Measurements from ENCODE around the gene MRPL38. TPM values are rescaled to one million over a fixed set of nuclear protein-coding genes. Genes with fewer than 3 reads are reported as not detected.

MRPL38 gene
- 98.3 to 124 TPM (median 117 TPM) in 5 replicates for total RNA-seq (2022; extraction: Qiagen RNA extraction)

GRCh38 chr17:75904749-75905521 lies at the start of gene MRPL38:
Gene MRPL38, minus strand, starts transcription at chr17:75904884. Its CDS starts 9 bp downstream, at chr17:75904875.

GRCh38 chr17:75940727-75941441 lies 36.2 kb upstream of the MRPL38 start, which contains the start of gene FBF1:
Gene FBF1, minus strand, starts transcription at chr17:75941042. Its CDS starts 2,893 bp downstream, at chr17:75938149.

GRCh38 chr17:75896415-75897159 lies 8.1 kb downstream of the MRPL38 start, which contains the start of gene TRIM65:
Gene TRIM65, minus strand, starts transcription at chr17:75896951. Its CDS starts 14 bp downstream, at chr17:75896937.

GRCh38 chr17:75878174-75878998 lies 26.3 kb downstream of the MRPL38 start, which contains the start of gene TRIM47:
Gene TRIM47, minus strand, starts transcription at chr17:75878581. Its CDS starts 33 bp downstream, at chr17:75878548.

GRCh38 chr17:75855310-75856061 lies 49.2 kb downstream of the MRPL38 start, which contains the start of gene WBP2:
Gene WBP2, minus strand, starts transcription at chr17:75855335. Its CDS starts 38 bp downstream, at chr17:75855297.

Other genes with a start within 250 kb of the MRPL38 start
- gene RECQL5, start 237.7 kb downstream of the MRPL38 start, total RNA-seq (2022; extraction: Qiagen RNA extraction): 21.4 to 31.4 TPM (median 25.5 TPM) in 5 replicates
- 124 to 150 TPM (median 132 TPM) in 5 replicates for gene SAP30BP, start 237.5 kb downstream of the MRPL38 start, total RNA-seq (2022; extraction: Qiagen RNA extraction)
- 97.0 to 133 TPM (median 117 TPM) in 5 replicates for gene ITGB4, start 183.4 kb downstream of the MRPL38 start, total RNA-seq (2022; extraction: Qiagen RNA extraction)
- gene GALK1, start 139.7 kb downstream of the MRPL38 start, total RNA-seq (2022; extraction: Qiagen RNA extraction): 55.4 to 89.1 TPM (median 82.7 TPM) in 5 replicates
- gene UNK, start 120.1 kb downstream of the MRPL38 start, total RNA-seq (2022; extraction: Qiagen RNA extraction): 25.1 to 31.3 TPM (median 28.1 TPM) in 5 replicates
- gene UNC13D, start 60.5 kb downstream of the MRPL38 start, total RNA-seq (2022; extraction: Qiagen RNA extraction): 4.8 to 7.3 TPM (median 5.8 TPM) in 5 replicates
- gene WBP2, start 49.5 kb downstream of the MRPL38 start, total RNA-seq (2022; extraction: Qiagen RNA extraction): 83.2 to 92.6 TPM (median 88.1 TPM) in 5 replicates
- 144 to 202 TPM (median 193 TPM) in 5 replicates for gene TRIM47, start 26.3 kb downstream of the MRPL38 start, total RNA-seq (2022; extraction: Qiagen RNA extraction)
- gene TRIM65, start 7.9 kb downstream of the MRPL38 start, total RNA-seq (2022; extraction: Qiagen RNA extraction): 30.1 to 40.1 TPM (median 38.9 TPM) in 5 replicates
- gene FBF1, start 36.2 kb upstream of the MRPL38 start, total RNA-seq (2022; extraction: Qiagen RNA extraction): 5.5 to 8.4 TPM (median 7.1 TPM) in 5 replicates
- 15.8 to 18.4 TPM (median 16.6 TPM) in 5 replicates for gene ACOX1, start 74.3 kb upstream of the MRPL38 start, total RNA-seq (2022; extraction: Qiagen RNA extraction)
- 20.6 to 27.7 TPM (median 24.5 TPM) in 5 replicates for gene TEN1, start 74.4 kb upstream of the MRPL38 start, total RNA-seq (2022; extraction: Qiagen RNA extraction)
- gene CDK3, start 96.0 kb upstream of the MRPL38 start, total RNA-seq (2022; extraction: Qiagen RNA extraction): 3.2 to 5.5 TPM (median 4.7 TPM) in 5 replicates
- gene EVPL, start 122.4 kb upstream of the MRPL38 start, total RNA-seq (2022; extraction: Qiagen RNA extraction): 11.9 to 18.5 TPM (median 17.2 TPM) in 5 replicates
- gene SRP68, start 167.6 kb upstream of the MRPL38 start, total RNA-seq (2022; extraction: Qiagen RNA extraction): 78.7 to 82.2 TPM (median 79.1 TPM) in 5 replicates
- 1.1 to 2.1 TPM (median 1.7 TPM) in 5 replicates for gene GALR2, start 169.9 kb upstream of the MRPL38 start, total RNA-seq (2022; extraction: Qiagen RNA extraction)
- 0.17 to 0.38 TPM (median 0.30 TPM) in 5 replicates for gene ZACN, start 174.3 kb upstream of the MRPL38 start, total RNA-seq (2022; extraction: Qiagen RNA extraction)
- gene EXOC7, start 198.9 kb upstream of the MRPL38 start, total RNA-seq (2022; extraction: Qiagen RNA extraction): 54.6 to 68.4 TPM (median 58.5 TPM) in 5 replicates
- 0.77 to 1.1 TPM (median 0.95 TPM) in 5 replicates for gene FOXJ1, start 236.4 kb upstream of the MRPL38 start, total RNA-seq (2022; extraction: Qiagen RNA extraction)